Measurements from ENCODE around the gene KRT73. TPM values are rescaled to one million over a fixed set of nuclear protein-coding genes. Genes with fewer than 3 reads are reported as not detected.
"Not testable (repeated sequence)": the region's sequence is repeated elsewhere in the genome, so short reads cannot be mapped to it uniquely, and the experiment has no call there.

Gene KRT73
- total RNA-seq, 5 donors from 2014 or later (not counting 1 experiment from before 2014, with no cell fraction given) = 6.8 to 37.9 (median 21.9) TPM

- H3K27ac ChIP-seq (ENCODE audit: low read length) = no peak overlapping the region
- POLR2A ChIA-PET = no interaction called here
- CTCF ChIA-PET = interaction anchor here in 1 of 2 donors (0.7 kb wide), 1 partner anchor 279 kb away, joined by 3 read pairs; no protein-coding TSS in a partner anchor
- peak in 2 of 35 experiments; percentile 1 to 2 for DNase-seq
- no peaks in the 10 kb centered on the region for H3K9me3 Mint-ChIP-seq
- no peaks in the 10 kb centered on the region for H3K9me3 ChIP-seq
- H3K4me1 Mint-ChIP-seq = peaks cover 36 to 50% (median 39%) of the 10 kb centered on the region in 3 donors
- no peaks in the 10 kb centered on the region for H3K36me3 Mint-ChIP-seq
- H3K27ac Mint-ChIP-seq = peak overlapping the region in 1 of 2 donors; percentile 5
- peaks cover 0 to 15% of the 10 kb centered on the region in 2 experiments for H3K27me3 ChIP-seq (replicated peaks in 1 of 2; ENCODE audit: control insufficient read depth in 2 of 2, extremely low read depth in 1 of 2, insufficient read depth in 2 of 2, low read length in 1 of 2)
- no peaks in the 10 kb centered on the region for H3K36me3 ChIP-seq (ENCODE audit: control insufficient read depth in 2 of 2, extremely low read depth in 1 of 2, insufficient read depth in 1 of 2, low read length in 1 of 2)
- H3K27me3 Mint-ChIP-seq = peaks cover 5 to 7% of the 10 kb centered on the region in 2 donors
- no peak overlapping the region for H3K4me3 Mint-ChIP-seq
- WGBS (ENCODE audit: insufficient coverage) = 63% methylated on average over 1 of the region's 2 CpGs
- ATAC-seq (replicated peaks in 1 of 4) = no peak
- H3K4me3 ChIP-seq (ENCODE audit: control insufficient read depth in 1 of 2, extremely low read depth in 1 of 2, low read length in 1 of 2) = no peak overlapping the region
- peaks cover 25 to 27% of the 10 kb centered on the region in 2 experiments for H3K4me1 ChIP-seq (ENCODE audit: control insufficient read depth in 1 of 2, extremely low read depth in 1 of 2, insufficient read depth in 2 of 2, low read length in 2 of 2)
Observed at GRCh38 chr12:52600071-52600470, 18.3 kb downstream of the KRT73 start.

GRCh38 chr12:52598966-52599365, 19.4 kb downstream of the KRT73 start:
- ChIA-PET CTCF (no interaction called here), POLR2A (no interaction called here)
- no peaks in the 10 kb centered on the region for H3K9me3 ChIP-seq
- H3K36me3 ChIP-seq (ENCODE audit: control insufficient read depth in 2 of 2, extremely low read depth in 1 of 2, insufficient read depth in 1 of 2, low read length in 1 of 2) = no peaks in the 10 kb centered on the region
- Mint-ChIP-seq H3K36me3 (peaks cover 2% of the 10 kb centered on the region), H3K9me3 (no peaks in the 10 kb centered on the region), H3K27me3 (peaks cover 5 to 7% of the 10 kb centered on the region in 2 donors), H3K4me1 (peaks cover 26 to 38% (median 29%) of the 10 kb centered on the region in 3 donors), H3K27ac (peak overlapping the region in 1 of 2 donors; percentile 24), H3K4me3 (no peak overlapping the region)
- WGBS (ENCODE audit: insufficient coverage) = 75% methylated on average over 5 of the region's 5 CpGs
- DNase-seq (no peak), ATAC-seq (replicated peaks in 1 of 4) (no peak)
- H3K27ac ChIP-seq (ENCODE audit: low read length) = no peak overlapping the region
- peaks cover 0 to 15% of the 10 kb centered on the region in 2 experiments for H3K27me3 ChIP-seq (replicated peaks in 1 of 2; ENCODE audit: control insufficient read depth in 2 of 2, extremely low read depth in 1 of 2, insufficient read depth in 2 of 2, low read length in 1 of 2)
- H3K4me1 ChIP-seq (ENCODE audit: control insufficient read depth in 1 of 2, extremely low read depth in 1 of 2, insufficient read depth in 2 of 2, low read length in 2 of 2) = peaks cover 15 to 19% of the 10 kb centered on the region in 2 experiments
- no peak overlapping the region for H3K4me3 ChIP-seq (ENCODE audit: control insufficient read depth in 1 of 2, extremely low read depth in 1 of 2, low read length in 1 of 2)

GRCh38 chr12:52594237-52594636, 24.1 kb downstream of the KRT73 start:
- ATAC-seq (replicated peaks in 1 of 4); CTCF ChIA-PET; H3K27me3 ChIP-seq (replicated peaks in 1 of 2; ENCODE audit: control insufficient read depth in 2 of 2, extremely low read depth in 1 of 2, insufficient read depth in 2 of 2, low read length in 1 of 2); H3K4me3 ChIP-seq (ENCODE audit: control insufficient read depth in 1 of 2, extremely low read depth in 1 of 2, low read length in 1 of 2); H3K9me3 ChIP-seq; H3K9me3 Mint-ChIP-seq; H3K4me1 ChIP-seq (ENCODE audit: control insufficient read depth in 1 of 2, extremely low read depth in 1 of 2, insufficient read depth in 2 of 2, low read length in 2 of 2); H3K36me3 Mint-ChIP-seq; H3K4me3 Mint-ChIP-seq; H3K36me3 ChIP-seq (ENCODE audit: control insufficient read depth in 2 of 2, extremely low read depth in 1 of 2, insufficient read depth in 1 of 2, low read length in 1 of 2); POLR2A ChIA-PET; H3K27ac Mint-ChIP-seq; H3K27ac ChIP-seq (ENCODE audit: low read length); DNase-seq; H3K27me3 Mint-ChIP-seq: not testable (repeated sequence)
- 100% methylated on average over 1 of the region's 4 CpGs for WGBS (ENCODE audit: insufficient coverage)
- peaks cover 5 to 40% (median 9%) of the 10 kb centered on the region in 3 donors for H3K4me1 Mint-ChIP-seq

GRCh38 chr12:52591521-52591920, 26.8 kb downstream of the KRT73 start:
- DNase-seq (peak in 1 of 35 experiments; percentile 16), ATAC-seq (replicated peaks in 1 of 4) (no peak)
- no peak overlapping the region for H3K27ac Mint-ChIP-seq
- WGBS (ENCODE audit: insufficient coverage) = 91% methylated on average over 9 of the region's 11 CpGs
- H3K4me3 ChIP-seq (ENCODE audit: control insufficient read depth in 1 of 2, extremely low read depth in 1 of 2, low read length in 1 of 2) = no peak overlapping the region
- peaks cover 19 to 47% (median 24%) of the 10 kb centered on the region in 3 donors for H3K4me1 Mint-ChIP-seq
- no peak overlapping the region for H3K4me3 Mint-ChIP-seq
- H3K4me1 ChIP-seq (ENCODE audit: control insufficient read depth in 1 of 2, extremely low read depth in 1 of 2, insufficient read depth in 2 of 2, low read length in 2 of 2) = peaks cover 4 to 18% of the 10 kb centered on the region in 2 experiments
- no peaks in the 10 kb centered on the region for H3K27me3 Mint-ChIP-seq
- no peaks in the 10 kb centered on the region for H3K9me3 ChIP-seq
- H3K27ac ChIP-seq (ENCODE audit: low read length) = no peak overlapping the region
- H3K27me3 ChIP-seq (replicated peaks in 1 of 2; ENCODE audit: control insufficient read depth in 2 of 2, extremely low read depth in 1 of 2, insufficient read depth in 2 of 2, low read length in 1 of 2) = no peaks in the 10 kb centered on the region
- H3K36me3 Mint-ChIP-seq = peaks cover 9% of the 10 kb centered on the region
- H3K36me3 ChIP-seq (ENCODE audit: control insufficient read depth in 2 of 2, extremely low read depth in 1 of 2, insufficient read depth in 1 of 2, low read length in 1 of 2) = no peaks in the 10 kb centered on the region
- CTCF ChIA-PET = no interaction called here
- H3K9me3 Mint-ChIP-seq = no peaks in the 10 kb centered on the region
- POLR2A ChIA-PET = no interaction called here

GRCh38 chr12:52590021-52590420, 28.3 kb downstream of the KRT73 start:
- 92% methylated on average over 3 of the region's 6 CpGs for WGBS (ENCODE audit: insufficient coverage)
- Histone ChIP-seq H3K9me3 (no peaks in the 10 kb centered on the region), H3K27me3 (replicated peaks in 1 of 2; ENCODE audit: control insufficient read depth in 2 of 2, extremely low read depth in 1 of 2, insufficient read depth in 2 of 2, low read length in 1 of 2) (no peaks in the 10 kb centered on the region), H3K36me3 (ENCODE audit: control insufficient read depth in 2 of 2, extremely low read depth in 1 of 2, insufficient read depth in 1 of 2, low read length in 1 of 2) (no peaks in the 10 kb centered on the region), H3K27ac (ENCODE audit: low read length) (no peak overlapping the region), H3K4me1 (ENCODE audit: control insufficient read depth in 1 of 2, extremely low read depth in 1 of 2, insufficient read depth in 2 of 2, low read length in 2 of 2) (peaks cover 18 to 33% of the 10 kb centered on the region in 2 experiments), H3K4me3 (ENCODE audit: control insufficient read depth in 1 of 2, extremely low read depth in 1 of 2, low read length in 1 of 2) (no peak overlapping the region)
- ChIA-PET POLR2A (no interaction called here), CTCF (no interaction called here)
- Mint-ChIP-seq H3K27me3 (no peaks in the 10 kb centered on the region), H3K36me3 (peaks cover 9% of the 10 kb centered on the region), H3K4me1 (peaks cover 34 to 60% (median 39%) of the 10 kb centered on the region in 3 donors), H3K4me3 (no peak overlapping the region), H3K9me3 (no peaks in the 10 kb centered on the region), H3K27ac (peak overlapping the region in 1 of 2 donors; percentile 23)
- peak in 1 of 35 experiments; percentile 23 for DNase-seq
- ATAC-seq (replicated peaks in 1 of 4) = no peak

GRCh38 chr12:52587563-52587962, 30.8 kb downstream of the KRT73 start:
- H3K27ac ChIP-seq (ENCODE audit: low read length) = no peak overlapping the region
- Mint-ChIP-seq H3K4me3 (peak overlapping the region in 1 of 3 donors; percentile 58), H3K27ac (peak overlapping the region in 1 of 2 donors; percentile 86), H3K9me3 (no peaks in the 10 kb centered on the region), H3K36me3 (peaks cover 6% of the 10 kb centered on the region), H3K4me1 (peaks cover 52 to 74% (median 61%) of the 10 kb centered on the region in 3 donors), H3K27me3 (no peaks in the 10 kb centered on the region)
- H3K9me3 ChIP-seq = no peaks in the 10 kb centered on the region
- H3K4me3 ChIP-seq (ENCODE audit: control insufficient read depth in 1 of 2, extremely low read depth in 1 of 2, low read length in 1 of 2) = no peak overlapping the region
- peaks cover 24 to 48% of the 10 kb centered on the region in 2 experiments for H3K4me1 ChIP-seq (ENCODE audit: control insufficient read depth in 1 of 2, extremely low read depth in 1 of 2, insufficient read depth in 2 of 2, low read length in 2 of 2)
- ChIA-PET CTCF (interaction anchor here (0.6 to 1.1 kb wide), 3 partner anchors 80 to 297 kb away, joined by 3 to 7 read pairs (median 3); no protein-coding TSS in a partner anchor), POLR2A (no interaction called here)
- ATAC-seq (replicated peaks in 1 of 4) (no peak), DNase-seq (peak in 1 of 35 experiments; percentile 23)
- H3K27me3 ChIP-seq (replicated peaks in 1 of 2; ENCODE audit: control insufficient read depth in 2 of 2, extremely low read depth in 1 of 2, insufficient read depth in 2 of 2, low read length in 1 of 2) = peaks cover 0 to 4% of the 10 kb centered on the region in 2 experiments
- no peaks in the 10 kb centered on the region for H3K36me3 ChIP-seq (ENCODE audit: control insufficient read depth in 2 of 2, extremely low read depth in 1 of 2, insufficient read depth in 1 of 2, low read length in 1 of 2)
- WGBS (ENCODE audit: insufficient coverage) = 93% methylated on average over 17 of the region's 17 CpGs

All from T-cell (primary cell).